Measurements from ENCODE around the gene P2RX2.

P2RX2 gene

DNA sequence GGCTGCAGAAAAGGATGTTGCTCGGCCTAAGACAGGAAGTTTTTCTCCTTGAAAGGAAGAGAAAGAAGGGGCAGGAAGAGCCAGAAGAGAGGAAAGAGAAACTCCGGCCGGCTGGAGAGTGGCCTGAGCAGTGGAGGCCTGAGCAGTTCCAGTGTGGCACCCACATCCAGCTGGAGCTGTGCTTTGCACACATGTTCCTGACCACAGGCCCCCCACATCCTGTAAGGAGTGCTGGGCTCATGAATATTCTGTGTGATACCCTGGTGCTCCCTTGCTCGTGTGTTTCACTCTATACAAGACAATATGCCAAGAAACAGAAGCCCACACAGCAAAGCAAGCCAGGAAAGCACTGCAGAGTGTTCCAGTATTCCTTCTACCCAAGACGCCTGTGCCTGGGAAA is 41.5 kb downstream of the P2RX2 start:
- no peak for DNase-seq

DNA sequence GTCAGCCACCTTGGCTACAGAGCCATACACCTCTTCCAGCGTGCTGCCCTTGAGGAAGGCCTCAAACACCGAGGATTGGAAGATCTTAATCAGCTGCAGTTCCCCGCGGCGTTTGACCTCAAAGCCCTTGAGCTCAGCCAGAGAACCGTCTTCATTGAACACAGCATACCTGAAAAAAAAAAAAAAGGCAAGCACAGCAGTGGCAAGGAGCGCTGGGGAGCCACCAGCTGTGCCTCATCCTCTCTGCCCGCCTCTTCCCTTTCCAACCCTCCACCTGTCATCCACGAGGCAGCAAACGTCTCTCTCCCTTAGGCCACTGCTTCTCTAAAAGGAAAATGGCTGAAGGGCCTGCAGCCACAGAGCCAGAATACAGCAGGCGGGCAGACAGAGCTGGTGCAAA is 42.4 kb downstream of the P2RX2 start:
- DNase-seq, result no peak

DNA sequence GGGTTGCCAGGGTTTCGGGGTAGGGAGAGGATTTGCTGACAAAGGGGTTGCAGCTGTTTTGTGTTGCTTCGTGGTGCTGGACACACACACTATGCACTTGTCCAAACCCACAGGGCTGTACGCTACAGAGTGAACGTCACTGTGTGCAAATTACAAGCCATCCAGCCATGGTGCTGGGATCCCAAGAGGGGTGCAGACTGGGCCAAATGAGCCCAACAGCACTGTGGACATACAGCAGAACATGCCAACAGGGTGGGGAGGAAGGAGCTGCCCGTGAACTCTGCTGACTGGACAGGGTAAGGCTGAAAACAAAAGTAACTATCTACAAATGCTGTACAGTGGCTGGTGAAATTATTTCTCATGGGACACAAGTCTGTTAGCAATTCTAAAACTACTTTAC is 43.4 kb downstream of the P2RX2 start:
- DNase-seq, result no peak

DNA sequence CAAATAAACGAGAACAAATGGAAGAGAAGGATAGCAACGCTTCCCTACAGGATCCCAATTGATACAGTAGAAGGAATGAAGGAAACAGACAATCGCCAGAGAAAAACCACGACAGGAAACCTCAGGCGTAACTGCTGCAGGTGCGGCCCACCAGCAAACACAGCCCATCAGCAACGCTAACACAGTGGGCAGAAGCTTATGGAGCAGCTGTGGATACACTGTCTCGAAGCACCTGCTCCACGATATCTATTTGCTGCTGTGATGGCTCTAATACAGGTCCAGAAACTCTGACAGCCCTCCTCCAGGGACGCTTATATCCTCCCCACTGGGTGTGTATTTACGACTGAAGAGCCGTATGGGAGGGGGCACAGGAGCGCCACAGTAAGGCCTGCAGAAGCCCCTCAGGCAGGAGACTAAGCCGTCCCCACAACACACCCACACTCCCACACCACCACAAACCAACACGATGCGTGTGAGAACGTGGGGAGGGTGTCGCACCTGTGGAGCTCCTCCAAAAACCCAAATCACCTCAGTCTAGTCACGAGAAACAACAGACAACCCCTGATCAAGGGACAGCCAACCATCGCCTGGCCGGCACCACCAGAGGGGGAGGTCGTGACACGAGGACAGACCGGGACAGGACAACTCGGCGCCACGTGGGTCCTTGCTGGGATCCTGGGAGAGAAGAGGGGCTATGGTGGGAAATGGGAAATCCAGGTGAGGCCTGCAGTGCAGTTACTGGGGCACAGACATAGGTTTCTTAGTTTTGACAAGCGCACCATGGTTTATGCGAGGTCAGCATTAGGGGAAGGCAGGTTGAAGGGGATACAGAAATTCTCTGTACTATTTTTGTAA is 44.6 kb downstream of the P2RX2 start:
- no peak for DNase-seq

DNA sequence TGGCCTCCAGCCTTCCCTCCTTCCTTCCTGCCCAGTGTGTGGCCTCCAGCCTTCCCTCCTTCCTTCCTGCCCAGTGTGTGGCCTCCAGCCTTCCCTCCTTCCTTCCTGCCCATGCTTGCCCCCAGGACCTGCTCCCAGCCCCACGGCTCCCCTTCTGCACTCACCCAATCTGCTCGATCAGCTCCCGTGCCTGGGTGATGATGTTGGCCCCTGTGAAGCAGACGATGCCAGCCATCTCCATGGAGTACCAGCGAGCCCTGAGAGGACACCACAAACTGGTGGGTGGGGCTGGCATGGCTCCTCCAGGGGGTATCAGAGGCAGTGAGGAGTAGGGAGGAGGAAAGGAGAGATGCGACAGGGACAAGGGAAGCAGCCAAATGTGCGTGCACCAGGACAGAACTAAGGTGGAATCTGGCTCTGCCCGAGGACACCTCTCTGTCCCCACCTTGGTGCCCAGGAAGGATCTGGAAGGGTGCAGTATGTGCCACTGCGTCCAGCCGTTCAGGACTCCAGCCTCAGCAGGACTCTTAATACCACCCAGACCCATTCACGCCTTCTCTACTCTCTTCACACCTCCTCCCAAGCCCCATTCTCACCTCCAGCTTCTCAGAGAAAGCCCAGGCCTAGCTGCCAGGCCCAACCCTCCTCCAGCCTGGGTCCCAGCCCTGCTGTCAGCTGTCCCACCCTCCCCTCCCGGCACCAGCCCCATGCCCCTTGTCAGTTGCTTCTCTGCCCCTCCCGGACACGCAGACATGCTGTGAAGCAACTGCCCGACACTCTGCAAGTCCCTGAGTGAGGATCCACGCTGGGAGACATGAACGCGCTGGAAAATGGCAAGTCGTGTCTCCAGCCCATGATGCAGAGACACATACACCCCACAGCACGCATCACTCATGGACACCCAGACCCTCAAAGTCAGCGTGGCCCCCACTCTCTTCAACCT is 45.9 kb downstream of the P2RX2 start:
- DNase-seq, result no peak

DNA sequence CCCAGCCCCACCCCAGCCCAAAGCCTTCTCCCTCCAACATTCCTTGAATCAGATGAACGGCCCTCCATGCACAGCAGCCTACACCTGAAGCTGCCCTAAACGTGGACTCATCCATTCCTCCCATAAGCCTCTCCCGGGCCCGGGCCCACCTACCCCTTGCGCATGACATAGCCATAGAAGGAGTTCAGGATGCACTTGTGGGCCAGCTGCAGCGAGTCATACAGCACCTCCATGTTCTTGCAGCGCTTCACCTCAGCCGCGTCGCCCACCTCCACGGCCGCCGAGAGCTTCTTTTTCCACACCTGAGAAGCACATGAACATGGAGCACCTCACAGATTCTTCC is 46.5 kb downstream of the P2RX2 start:
- DNase-seq, result no peak

DNA sequence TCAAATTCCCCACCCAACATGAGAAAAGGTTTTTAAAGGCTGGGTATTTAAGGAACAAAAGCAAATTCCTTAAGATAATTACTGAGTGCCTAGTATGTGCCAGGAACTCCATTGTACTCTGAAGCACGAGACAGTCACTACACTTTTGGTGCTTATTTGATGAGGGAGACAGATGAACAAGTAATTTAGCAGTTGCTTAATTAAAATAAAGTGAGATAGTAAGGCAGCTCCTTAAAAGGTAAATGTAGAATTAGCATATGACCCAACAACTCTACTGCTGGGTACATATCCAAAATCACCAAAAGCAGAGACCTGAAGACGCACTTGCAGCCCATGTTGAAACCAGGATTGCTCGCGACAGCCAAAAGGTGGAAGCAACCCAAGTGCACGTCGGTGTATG is 47.2 kb downstream of the P2RX2 start:
- no peak for DNase-seq

DNA sequence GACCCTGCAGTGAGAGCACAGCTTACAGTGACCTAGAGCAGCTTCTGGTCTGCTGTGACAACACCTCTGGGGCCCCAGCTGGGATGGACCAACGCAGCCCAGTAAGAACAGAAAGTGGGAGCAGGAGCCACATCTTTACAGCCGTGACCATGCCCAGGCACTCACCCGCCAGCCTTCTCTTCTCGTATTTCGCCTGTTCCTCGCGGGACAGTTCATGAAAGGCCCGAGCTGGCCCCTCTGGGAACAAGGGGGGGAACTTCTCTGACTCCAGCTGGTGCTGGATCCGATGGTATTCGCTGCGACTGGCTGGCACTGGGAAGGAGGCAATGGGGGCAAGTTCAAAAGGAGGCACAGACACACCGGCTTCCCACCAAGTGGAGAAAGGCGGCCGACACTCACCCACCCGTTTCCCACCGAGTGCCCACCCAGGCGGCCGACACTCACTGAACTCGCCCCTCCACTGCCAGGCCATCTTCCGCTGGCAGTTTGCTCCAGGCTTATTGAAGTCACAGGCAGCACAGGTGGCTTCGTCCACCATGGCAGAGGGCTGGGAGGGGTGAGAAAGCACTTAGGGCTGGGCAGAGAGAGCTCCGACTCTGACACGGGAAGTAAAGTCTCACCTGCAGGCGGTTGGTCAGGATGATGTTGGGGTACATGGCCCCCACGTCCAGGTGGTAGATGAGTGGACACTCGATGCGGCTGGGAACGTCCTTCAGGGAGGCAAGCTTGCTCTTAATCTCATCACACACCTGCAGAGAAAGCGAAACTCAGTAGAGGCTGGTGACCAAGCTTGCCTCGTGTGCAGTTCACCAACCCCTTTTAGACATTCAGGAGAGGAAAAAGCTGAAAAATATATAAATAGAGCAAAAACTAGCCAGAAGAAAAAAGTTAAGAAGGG is 49.9 kb downstream of the P2RX2 start:
- no peak for DNase-seq

DNA sequence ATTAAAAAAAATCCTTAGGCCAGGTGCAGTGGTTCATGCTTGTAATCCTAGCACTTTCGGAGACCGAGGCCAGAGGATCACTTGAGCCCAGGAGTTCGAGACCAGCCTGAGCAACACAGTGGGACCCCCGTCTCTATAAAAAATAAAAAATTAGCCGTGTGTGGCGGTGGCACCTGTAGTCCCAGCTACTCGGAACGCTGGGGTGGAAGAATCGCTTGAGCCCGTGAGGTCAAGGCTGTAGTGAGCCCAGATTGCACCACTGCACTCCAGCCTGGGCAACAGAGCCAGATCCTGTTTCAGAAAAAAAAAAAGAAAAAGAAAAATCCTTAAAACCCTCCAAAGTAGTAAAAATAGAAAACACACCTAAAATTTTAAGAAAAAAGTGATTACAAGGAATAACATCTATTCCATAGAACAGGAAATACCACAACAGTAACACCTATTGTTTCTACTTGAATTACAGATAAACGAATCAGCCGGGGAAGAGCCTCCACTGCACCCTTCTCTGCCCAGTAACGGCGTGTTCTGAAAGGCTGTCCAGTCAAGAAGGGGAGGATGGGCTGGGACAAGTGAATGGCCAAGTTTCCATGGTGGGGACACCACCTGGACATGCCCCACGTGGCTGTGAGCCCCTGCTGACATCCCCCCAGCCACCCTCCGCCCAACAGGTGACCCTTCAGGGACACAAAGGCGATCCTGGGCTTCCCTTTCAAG is 50.7 kb downstream of the P2RX2 start:
- no peak for DNase-seq
